Spleen (tissue), 11 donors: Measurements from ENCODE around the gene BAHCC1. TPM values are rescaled to one million over a fixed set of nuclear protein-coding genes. Genes with fewer than 3 reads are reported as not detected.

Experiments used
- DNase-seq: peaks from one replicate; pipeline ENCODE4 v3.0.0-alpha.2; 2020
- H3K27ac ChIP-seq, 8 donors: fragments of 200-600 bp; sonication (generic) in 7 of 8; 1 replicate in 4 of 8; 2 replicates in 4 of 8; pipeline versions ENCODE4 v1.5.0 to v1.8.0; 2016 to 2021; ENCODE audit warnings: inconsistent platforms in 4 of 8, mild to moderate bottlenecking in 4 of 8, moderate library complexity in 1 of 8
- H3K27me3 ChIP-seq, 7 donors: fragments of 200-600 bp; sonication (generic) in 6 of 7; replicated peaks in 1 of 7; 1 replicate in 4 of 7; 2 replicates in 3 of 7; pipeline versions ENCODE4 v1.5.0 to v1.8.0; 2016 to 2021; ENCODE audit warnings: inconsistent platforms in 3 of 7, mild to moderate bottlenecking in 1 of 7
- H3K36me3 ChIP-seq, 6 donors: fragments of 200-600 bp; sonication (generic) in 5 of 6; 1 replicate in 4 of 6; 2 replicates in 2 of 6; pipeline versions ENCODE4 v1.5.0 to v1.8.0; 2016 to 2021; ENCODE audit warnings: inconsistent platforms in 2 of 6
- H3K4me1 ChIP-seq, 6 donors: fragments of 200-600 bp; sonication (generic) in 5 of 6; 1 replicate in 3 of 6; 2 replicates in 3 of 6; pipeline versions ENCODE4 v1.5.0 to v1.8.0; 2016 to 2021; ENCODE audit warnings: inconsistent platforms in 3 of 6
- H3K4me3 ChIP-seq, 8 donors: fragments of 200-600 bp; sonication (generic) in 7 of 8; 1 replicate in 4 of 8; 2 replicates in 4 of 8; pipeline versions ENCODE4 v1.5.0 to v1.8.0; 2016 to 2021; ENCODE audit warnings: inconsistent platforms in 4 of 8, mild to moderate bottlenecking in 4 of 8, moderate library complexity in 2 of 8
- H3K9me3 ChIP-seq, 8 donors: fragments of 200-600 bp; sonication (generic) in 7 of 8; 1 replicate in 4 of 8; 2 replicates in 4 of 8; pipeline versions ENCODE4 v1.5.0 to v1.8.0; 2016 to 2021; ENCODE audit warnings: inconsistent platforms in 4 of 8
- CTCF ChIP-seq, 11 experiments: fragments of 200-600 bp in 7 of 11; fragments of 450-650 bp in 4 of 11; sonication (generic) in 4 of 11; IDR thresholded peaks in 8 of 11; conservative IDR thresholded peaks in 3 of 11; 1 replicate in 7 of 11; 2 replicates in 4 of 11; pipeline versions ENCODE4 v1.4.0 to v1.8.0; 2016 to 2021; ENCODE audit warnings: antibody characterized with exemption in 11 of 11, inconsistent platforms in 4 of 11, mild to moderate bottlenecking in 1 of 11
- POLR2A ChIP-seq, 3 donors: fragments of 450-650 bp; IDR thresholded peaks; one replicate each; pipeline ENCODE4 v1.5.1; 2017; ENCODE audit warnings: antibody characterized with exemption in 3 of 3, mild to moderate bottlenecking in 1 of 3
- POLR2AphosphoS5 ChIP-seq, 3 donors: sonication (generic); formaldehyde crosslinking; IDR thresholded peaks; one replicate each; pipeline ENCODE4 v1.5.1; 2017; ENCODE audit warnings: antibody characterized with exemption in 3 of 3
- WGBS, 5 donors: extraction: QIAGEN DNeasy Blood & Tissue Kit in 3 of 5; methylation state at CpG; one replicate each; pipeline versions ENCODE4 v1.1.5 to v1.1.7; 2013 to 2018; 5-methylcytosine and 5-hydroxymethylcytosine counted together
- intact Hi-C: fragments of 100-400 bp; cut with DNase I; formaldehyde crosslinking; loops from one replicate; pipeline ENCODE4 v1.15.0; 2023; ENCODE audit warnings: low total_unique reads
- polyA plus RNA-seq, 3 donors: library from polyadenylated mRNA; stranded (reverse); fragments of 200-250 nt; gene quantifications; one replicate each; pipeline ENCODE4 v1.2.1, GENCODE V29; 2013
- total RNA-seq, 7 donors: library from RNA; depleted of rRNA in 3 of 7; stranded (reverse); fragments of >200 nt in 3 of 7; fragmentation: NEBNext Ultra II Directional in 4 of 7; extraction: Animal tissue kit (Norgen Biotek cat#: 25700) in 4 of 7; gene quantifications; one replicate each; pipeline versions ENCODE4 v1.1.0 to v1.2.1, GENCODE V29; 2016 to 2021
- donor health status: healthy with polysubstance abuse.
- donor health status: DM: no; HTN: no; CAD: no; lungs with moderate emphysema.
- donor health status: DM: no; HTN: no; CAD: no.
- donor health status: Bipolar disorder and iron deficiency.
- donor health status: healthy.
- donor health status: DM: no; HTN: no; CAD: no.
- donor health status: DM: yes; HTN: yes; CAD: no.

Gene BAHCC1
- total and polyA plus RNA-seq, 10 donors = 1.7 to 20.3 (median 12.4) TPM

GRCh38 chr17:81373536-81374160, 21.6 kb upstream of the BAHCC1 start:
- peak; percentile 70 for DNase-seq
- intact Hi-C loops = no loop called here
- Histone ChIP-seq H3K36me3 (no peaks in the 10 kb centered on the region), H3K27me3 (peaks cover 0 to 4% (median 0%) of the 10 kb centered on the region in 7 donors), H3K4me1 (peaks cover 0 to 26% (median 16%) of the 10 kb centered on the region in 6 donors), H3K27ac (no peak overlapping the region), H3K4me3 (no peak overlapping the region), H3K9me3 (no peaks in the 10 kb centered on the region)
- TF ChIP-seq CTCF (IDR thresholded peaks at IDR 0.05 in 8 of 11, conservative IDR thresholded peaks at IDR 0.05 in 3 of 11) = no peak
- TF ChIP-seq POLR2AphosphoS5 (IDR thresholded peaks at IDR 0.05) = peak in 1 of 3 donors; percentile 24
- no peak for TF ChIP-seq POLR2A (IDR thresholded peaks at IDR 0.05)
- WGBS, 5 donors = 68 to 84% (median 78%) methylated on average over 18 to 24 of the region's 24 CpGs

GRCh38 chr17:81374890-81375289, 20.4 kb upstream of the BAHCC1 start:
- no peaks in the 10 kb centered on the region for H3K36me3 ChIP-seq
- TF ChIP-seq POLR2A (IDR thresholded peaks at IDR 0.05) (no peak), POLR2AphosphoS5 (IDR thresholded peaks at IDR 0.05) (no peak), CTCF (IDR thresholded peaks at IDR 0.05 in 8 of 11, conservative IDR thresholded peaks at IDR 0.05 in 3 of 11) (no peak)
- intact Hi-C loops = no loop called here
- no peak overlapping the region for H3K27ac ChIP-seq
- no peaks in the 10 kb centered on the region for H3K9me3 ChIP-seq
- peaks cover 0 to 26% (median 16%) of the 10 kb centered on the region in 6 donors for H3K4me1 ChIP-seq
- no peak for DNase-seq
- 88 to 96% (median 95%) methylated on average over 5 of the region's 5 CpGs for WGBS, 5 donors
- no peak overlapping the region for H3K4me3 ChIP-seq
- H3K27me3 ChIP-seq = no peaks in the 10 kb centered on the region

GRCh38 chr17:81376946-81377714, 18.1 kb upstream of the BAHCC1 start:
- WGBS, 5 donors = 86 to 94% (median 93%) methylated on average over 21 to 25 of the region's 25 CpGs
- intact Hi-C loops = no loop called here
- H3K36me3 ChIP-seq = no peaks in the 10 kb centered on the region
- no peak overlapping the region for H3K4me3 ChIP-seq
- peaks cover 0 to 20% (median 13%) of the 10 kb centered on the region in 6 donors for H3K4me1 ChIP-seq
- peak; percentile 51 for DNase-seq
- no peak for TF ChIP-seq POLR2A (IDR thresholded peaks at IDR 0.05)
- no peak for TF ChIP-seq POLR2AphosphoS5 (IDR thresholded peaks at IDR 0.05)
- TF ChIP-seq CTCF (IDR thresholded peaks at IDR 0.05 in 8 of 11, conservative IDR thresholded peaks at IDR 0.05 in 3 of 11) = no peak
- no peak overlapping the region for H3K27ac ChIP-seq
- no peaks in the 10 kb centered on the region for H3K9me3 ChIP-seq
- H3K27me3 ChIP-seq = peaks cover 0 to 20% (median 0%) of the 10 kb centered on the region in 7 donors

GRCh38 chr17:81378941-81379511, 16.2 kb upstream of the BAHCC1 start:
- H3K27me3 ChIP-seq = peaks cover 0 to 39% (median 0%) of the 10 kb centered on the region in 7 donors

More at GRCh38 chr17:81378941-81379511, 16.2 kb upstream of the BAHCC1 start:
- Histone ChIP-seq H3K9me3 (no peaks in the 10 kb centered on the region), H3K36me3 (no peaks in the 10 kb centered on the region), H3K27ac (no peak overlapping the region), H3K4me1 (peaks cover 0 to 12% (median 4%) of the 10 kb centered on the region in 6 donors), H3K4me3 (no peak overlapping the region)
- no peak for TF ChIP-seq POLR2A (IDR thresholded peaks at IDR 0.05)
- no peak for TF ChIP-seq CTCF (IDR thresholded peaks at IDR 0.05 in 8 of 11, conservative IDR thresholded peaks at IDR 0.05 in 3 of 11)
- TF ChIP-seq POLR2AphosphoS5 (IDR thresholded peaks at IDR 0.05) = no peak
- peak; percentile 50 for DNase-seq
- intact Hi-C loops = no loop called here
- 79 to 86% (median 83%) methylated on average over 8 to 11 of the region's 11 CpGs for WGBS, 5 donors
